GM19455 (cell line): ENCODE results near the gene GABBR2.

Experiments used
- ATAC-seq: cut with Tn5 transposase; IDR thresholded peaks from one replicate; pipeline ENCODE4 v1.9.1; 2021; ENCODE audit not compliant: unreplicated experiment

GABBR2 gene

GRCh38 chr9:98451576-98451975, 257.2 kb downstream of the GABBR2 start:
- ATAC-seq, result no peak

- no peak for ATAC-seq
These were observed 258.2 kb downstream of the GABBR2 start for GRCh38 chr9:98450496-98450895.

DNA sequence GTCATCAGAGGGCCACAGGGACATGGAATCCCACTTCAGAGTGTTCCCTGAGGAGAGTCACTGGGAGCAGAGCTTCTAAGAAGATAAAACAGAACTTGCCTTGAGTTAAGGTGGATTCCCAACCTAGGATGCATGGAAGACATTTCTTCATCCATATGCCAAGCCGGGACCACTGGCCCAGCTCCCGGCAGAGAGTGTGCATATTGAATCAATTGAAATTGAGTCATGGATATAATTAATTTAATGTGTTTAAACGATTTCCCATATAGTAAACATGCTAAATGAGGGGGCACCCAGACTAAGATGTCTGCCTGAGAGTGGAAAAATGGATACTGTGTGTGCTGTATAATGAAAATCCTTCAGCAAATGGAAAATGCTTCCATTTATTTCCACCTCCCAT, 258.9 kb downstream of the GABBR2 start:
- ATAC-seq, result no peak

DNA sequence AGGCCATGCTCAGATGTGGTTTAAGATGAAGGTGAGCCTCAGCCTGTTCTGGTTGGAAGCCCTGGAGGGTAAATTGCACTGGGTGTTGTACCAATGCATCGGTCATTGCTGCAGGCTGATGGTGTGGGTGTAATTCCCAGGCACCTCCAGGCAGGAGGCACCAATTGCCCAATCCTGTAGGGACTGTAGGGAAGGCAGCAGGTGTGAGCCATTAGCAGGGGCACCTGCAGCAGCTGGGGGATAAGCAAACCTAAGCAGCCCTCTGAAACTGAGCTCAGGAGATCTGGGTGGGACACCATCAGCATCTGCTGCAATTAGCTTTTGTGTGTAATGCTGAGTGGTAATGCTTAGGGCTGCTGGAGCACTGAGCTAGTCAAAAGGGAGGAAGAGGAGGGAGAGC, 263.2 kb downstream of the GABBR2 start:
- ATAC-seq, result no peak

DNA sequence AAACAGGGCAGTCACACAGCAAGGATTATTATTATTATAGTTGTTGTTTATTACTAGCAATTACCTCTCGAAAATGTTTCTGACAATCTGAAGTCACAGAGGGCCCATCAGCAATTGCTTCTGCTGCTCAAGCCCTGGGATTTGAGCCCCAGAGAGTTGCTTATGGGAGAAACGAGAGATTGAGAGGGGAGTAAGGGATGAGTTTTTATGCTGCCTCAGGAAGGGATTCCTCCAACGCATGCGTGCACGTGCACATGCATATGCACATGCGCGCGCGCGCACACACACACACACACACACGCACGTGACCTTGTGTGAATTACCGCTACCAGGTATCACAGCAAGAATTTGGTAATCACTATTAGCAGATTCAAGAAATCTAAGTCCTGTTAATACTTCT, 264.1 kb downstream of the GABBR2 start:
- no peak for ATAC-seq

DNA sequence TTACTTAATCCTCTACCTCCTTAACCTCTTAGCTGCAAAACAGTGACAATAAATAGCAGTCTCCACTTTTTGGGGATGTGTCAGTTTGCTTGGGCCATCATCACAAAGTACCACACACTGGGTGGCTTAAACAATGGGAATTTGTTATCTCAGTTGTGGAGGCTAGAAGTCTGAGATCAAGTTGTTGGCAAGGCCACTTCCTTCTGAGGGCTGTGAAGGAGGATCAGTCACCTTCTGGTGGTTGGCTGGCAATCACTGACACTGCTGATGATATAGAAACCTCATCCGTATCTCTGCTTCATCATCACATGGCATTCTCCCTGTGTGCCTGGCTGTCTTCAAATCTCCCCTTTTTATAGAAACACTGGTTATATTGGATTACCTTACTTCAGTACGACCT, 266.2 kb downstream of the GABBR2 start:
- no peak for ATAC-seq

- no peak for ATAC-seq
These were observed 266.6 kb downstream of the GABBR2 start for GRCh38 chr9:98442114-98442513.

GRCh38 chr9:98438666-98439065, 270.1 kb downstream of the GABBR2 start:
- no peak for ATAC-seq

- no peak for ATAC-seq
These were observed 271.2 kb downstream of the GABBR2 start for GRCh38 chr9:98437458-98438034.

- no peak for ATAC-seq
These were observed 275.8 kb downstream of the GABBR2 start for GRCh38 chr9:98432960-98433359.

- no peak for ATAC-seq
These were observed 276.6 kb downstream of the GABBR2 start for GRCh38 chr9:98432134-98432533.

DNA sequence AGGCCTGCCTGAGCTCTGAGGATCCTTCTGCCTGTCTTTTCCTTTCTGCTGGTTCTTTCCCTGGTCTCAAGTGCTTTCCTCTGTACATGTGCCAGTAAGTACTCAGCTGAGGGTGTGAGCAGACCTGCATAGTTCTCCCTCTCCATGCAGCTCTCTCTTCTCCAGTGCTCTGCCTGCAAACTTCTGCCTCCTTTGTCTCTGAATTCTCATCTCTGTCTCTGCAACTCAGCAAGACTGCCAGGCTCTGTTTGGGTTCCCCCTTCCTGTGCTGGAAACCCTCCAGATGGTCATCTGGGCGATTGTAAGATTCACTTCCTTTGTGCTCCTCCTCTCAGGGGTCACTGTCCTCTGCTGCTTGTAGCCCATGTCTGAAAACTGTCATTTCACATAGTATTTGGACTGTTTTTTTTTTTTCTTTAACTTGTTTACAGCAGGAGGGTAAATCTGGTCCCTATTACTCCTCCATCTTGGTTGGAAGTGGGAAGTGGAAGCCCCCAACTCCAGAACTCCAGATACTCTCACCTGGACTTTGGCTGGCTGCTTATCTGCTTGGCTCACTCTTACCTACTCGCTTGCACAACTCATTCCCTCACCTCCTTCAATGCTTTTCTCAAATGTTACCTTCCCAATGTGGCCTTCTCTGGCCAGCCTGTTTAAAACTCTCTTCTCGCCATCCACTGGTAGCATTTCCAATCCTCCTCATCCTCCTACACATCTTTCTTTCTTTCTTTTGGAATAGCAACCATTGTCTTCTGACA, 278.0 kb downstream of the GABBR2 start:
- ATAC-seq, result no peak

DNA sequence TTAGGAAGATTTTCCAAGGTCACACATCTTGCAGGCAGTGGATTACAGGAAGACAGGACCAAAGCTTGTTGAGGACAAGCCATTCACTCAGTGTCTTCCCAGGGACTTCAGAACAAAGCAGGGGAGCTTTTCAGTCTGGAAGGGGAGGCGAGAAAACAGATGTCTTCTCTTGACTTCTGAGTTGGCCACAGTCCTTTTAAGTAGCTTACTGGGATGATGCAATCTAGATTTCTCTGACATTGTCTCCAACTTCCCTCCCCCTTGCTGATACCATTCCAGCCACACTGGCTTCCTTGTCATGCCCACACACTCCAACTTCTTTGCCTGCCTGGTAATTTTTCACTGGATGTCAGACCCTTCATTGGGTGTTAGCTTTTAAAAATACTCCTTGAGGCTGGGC, 279.1 kb downstream of the GABBR2 start:
- no peak for ATAC-seq

- no peak for ATAC-seq
These were observed 280.3 kb downstream of the GABBR2 start for GRCh38 chr9:98428454-98428853.

GRCh38 chr9:98427491-98427890, 281.2 kb downstream of the GABBR2 start:
- no peak for ATAC-seq

GRCh38 chr9:98425079-98425478, 283.7 kb downstream of the GABBR2 start:
- ATAC-seq, result no peak

DNA sequence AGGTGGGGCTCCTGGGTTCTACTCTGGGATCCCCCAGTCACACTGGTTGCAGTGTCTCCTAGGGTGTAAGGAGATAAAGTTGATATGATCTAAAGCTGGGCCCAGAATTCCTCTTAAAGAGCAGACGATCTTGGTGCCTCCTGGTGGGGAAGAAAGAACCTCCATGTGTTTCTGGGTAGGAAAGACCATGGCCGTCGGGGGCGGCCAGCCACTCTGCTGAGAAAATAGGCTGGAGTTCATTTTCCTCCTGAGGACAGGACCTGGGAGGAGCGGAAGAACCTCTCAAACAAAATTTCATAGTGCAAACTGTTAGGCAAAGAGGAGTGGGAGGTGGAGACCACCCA, 289.5 kb downstream of the GABBR2 start:
- ATAC-seq, result no peak

- ATAC-seq, result no peak
These were observed 290.0 kb downstream of the GABBR2 start for GRCh38 chr9:98418578-98419259.

- no peak for ATAC-seq
These were observed 292.2 kb downstream of the GABBR2 start for GRCh38 chr9:98416294-98417248.

- ATAC-seq, result no peak
These were observed 293.0 kb downstream of the GABBR2 start for GRCh38 chr9:98415782-98416181.

GRCh38 chr9:98413084-98413483, 295.7 kb downstream of the GABBR2 start:
- ATAC-seq, result no peak
